Measurements from ENCODE around the gene SMURF1. TPM values are rescaled to one million over a fixed set of nuclear protein-coding genes. Genes with fewer than 3 reads are reported as not detected.

Gene SMURF1
- total and polyA plus RNA-seq, 10 donors: 2.5 to 29.0 (median 21.0) TPM

GRCh38 chr7:99121496-99122021, 22.3 kb downstream of the SMURF1 start:
- H3K4me3 ChIP-seq: no peak overlapping the region
- peaks cover 21 to 86% (median 56%) of the 10 kb centered on the region in 6 donors for H3K4me1 ChIP-seq
- peak overlapping the region in 6 of 8 donors; percentile 0 to 45 (median 34) for H3K27ac ChIP-seq
- peaks cover 0 to 10% (median 8%) of the 10 kb centered on the region in 8 donors for H3K9me3 ChIP-seq
- intact Hi-C loops (cut with DNase I; ENCODE audit: low total_unique reads): no loop called here
- 78 to 91% (median 86%) methylated on average over 13 of the region's 13 CpGs for WGBS, 5 donors
- peaks cover 0 to 7% (median 0%) of the 10 kb centered on the region in 6 donors for H3K36me3 ChIP-seq
- no peak for DNase-seq
- TF ChIP-seq POLR2AphosphoS5 (IDR thresholded peaks at IDR 0.05): no peak
- TF ChIP-seq POLR2A (IDR thresholded peaks at IDR 0.05): no peak
- TF ChIP-seq CTCF (IDR thresholded peaks at IDR 0.05 in 8 of 11, conservative IDR thresholded peaks at IDR 0.05 in 3 of 11): no peak
- H3K27me3 ChIP-seq (replicated peaks in 1 of 7): no peaks in the 10 kb centered on the region

DNA sequence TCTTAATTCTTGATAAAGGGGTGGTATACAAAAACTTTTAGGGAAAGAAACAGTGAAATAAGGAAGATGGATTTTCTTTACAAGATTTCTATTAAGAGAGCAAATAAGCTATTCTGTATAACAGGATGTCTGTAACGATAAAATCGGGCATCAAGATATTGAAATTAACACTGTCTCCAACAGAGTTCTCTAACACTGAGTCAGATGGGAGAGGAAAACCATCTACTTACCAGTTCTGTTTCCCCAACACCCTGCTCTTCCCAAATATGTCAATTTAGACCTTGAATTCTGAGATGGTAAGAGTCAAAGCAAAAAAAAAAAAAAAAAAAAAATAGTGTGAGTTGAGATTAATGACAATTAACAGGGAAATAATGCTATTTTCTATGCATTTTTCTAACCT, 23.0 kb downstream of the SMURF1 start:
- intact Hi-C loops (cut with DNase I; ENCODE audit: low total_unique reads): no loop called here
- TF ChIP-seq POLR2A (IDR thresholded peaks at IDR 0.05) (no peak), POLR2AphosphoS5 (IDR thresholded peaks at IDR 0.05) (no peak), CTCF (IDR thresholded peaks at IDR 0.05 in 8 of 11, conservative IDR thresholded peaks at IDR 0.05 in 3 of 11) (no peak)
- peaks cover 0 to 14% (median 8%) of the 10 kb centered on the region in 8 donors for H3K9me3 ChIP-seq
- WGBS, 5 donors: 44 to 58% (median 49%) methylated on average over 2 of the region's 2 CpGs
- peaks cover 0 to 7% (median 0%) of the 10 kb centered on the region in 6 donors for H3K36me3 ChIP-seq
- peaks cover 21 to 85% (median 55%) of the 10 kb centered on the region in 6 donors for H3K4me1 ChIP-seq
- no peaks in the 10 kb centered on the region for H3K27me3 ChIP-seq (replicated peaks in 1 of 7)
- no peak for DNase-seq
- peak overlapping the region in 5 of 8 donors; percentile 13 to 45 (median 39) for H3K27ac ChIP-seq
- H3K4me3 ChIP-seq: no peak overlapping the region

DNA sequence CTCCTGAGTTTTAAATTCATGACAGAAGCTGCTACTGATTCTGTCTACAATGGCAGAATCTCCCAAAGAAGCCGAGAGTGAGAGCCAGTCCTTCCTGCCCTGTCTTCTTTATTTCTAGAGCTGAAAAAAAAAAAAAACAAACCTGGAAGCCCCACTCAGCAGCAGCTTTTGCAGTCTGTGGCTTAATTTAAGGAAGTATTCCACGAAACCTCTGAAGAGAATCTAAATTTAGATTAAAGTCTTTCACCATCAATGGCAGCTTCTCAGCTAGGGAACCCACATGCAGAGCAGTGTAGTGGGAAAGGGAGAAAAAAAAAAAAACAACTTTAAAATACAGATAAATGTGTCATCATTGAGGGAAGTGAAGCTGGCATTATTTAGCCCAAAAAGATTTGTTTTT, 23.4 kb downstream of the SMURF1 start:
- intact Hi-C loops (cut with DNase I; ENCODE audit: low total_unique reads): no loop called here
- WGBS, 5 donors: 20 to 42% (median 26%) methylated on average over 2 of the region's 2 CpGs
- Histone ChIP-seq H3K4me1 (peaks cover 21 to 81% (median 53%) of the 10 kb centered on the region in 6 donors), H3K27me3 (replicated peaks in 1 of 7) (no peaks in the 10 kb centered on the region), H3K4me3 (no peak overlapping the region), H3K36me3 (peaks cover 0 to 7% (median 0%) of the 10 kb centered on the region in 6 donors), H3K27ac (peak overlapping the region in 5 of 8 donors; percentile 13 to 45 (median 39)), H3K9me3 (peaks cover 0 to 14% (median 8%) of the 10 kb centered on the region in 8 donors)
- DNase-seq: no peak
- TF ChIP-seq POLR2AphosphoS5 (IDR thresholded peaks at IDR 0.05): no peak
- no peak for TF ChIP-seq POLR2A (IDR thresholded peaks at IDR 0.05)
- TF ChIP-seq CTCF (IDR thresholded peaks at IDR 0.05 in 8 of 11, conservative IDR thresholded peaks at IDR 0.05 in 3 of 11): no peak

DNA sequence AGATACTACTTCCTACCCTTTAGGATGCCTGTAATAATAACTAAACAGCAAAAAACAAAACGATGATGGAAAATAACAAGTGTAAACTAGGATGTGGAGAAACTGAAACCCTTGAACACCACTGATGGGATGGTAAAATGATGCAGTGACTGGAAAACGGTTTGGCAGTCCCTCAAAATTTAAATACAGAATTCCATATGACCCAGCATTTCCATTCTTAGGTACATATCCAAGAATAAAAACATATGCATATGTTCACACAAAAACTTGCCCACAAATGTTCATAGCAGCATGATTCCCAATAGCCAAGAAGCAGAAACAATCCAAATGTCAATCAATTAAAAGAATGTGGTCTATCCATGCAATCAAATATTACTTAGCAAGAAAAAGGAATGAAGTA, 25.8 kb downstream of the SMURF1 start:
- Histone ChIP-seq H3K27me3 (replicated peaks in 1 of 7) (no peaks in the 10 kb centered on the region), H3K9me3 (peaks cover 0 to 23% (median 10%) of the 10 kb centered on the region in 8 donors), H3K4me1 (peaks cover 8 to 57% (median 34%) of the 10 kb centered on the region in 6 donors), H3K27ac (no peak overlapping the region), H3K4me3 (no peak overlapping the region), H3K36me3 (peaks cover 0 to 7% (median 0%) of the 10 kb centered on the region in 6 donors)
- TF ChIP-seq CTCF (IDR thresholded peaks at IDR 0.05 in 8 of 11, conservative IDR thresholded peaks at IDR 0.05 in 3 of 11): no peak
- no peak for TF ChIP-seq POLR2AphosphoS5 (IDR thresholded peaks at IDR 0.05)
- no peak for TF ChIP-seq POLR2A (IDR thresholded peaks at IDR 0.05)
- WGBS, 5 donors: 62 to 90% (median 82%) methylated on average over 2 of the region's 2 CpGs
- DNase-seq: no peak
- intact Hi-C loops (cut with DNase I; ENCODE audit: low total_unique reads): no loop called here
